Testis (tissue), 2 donors: ENCODE data around the gene GFOD1.

Source experiments
- POLR2A ChIP-seq: fragments of 450-650 bp; IDR thresholded peaks from one replicate; pipeline ENCODE4 v1.6.1; 2017; ENCODE audit warnings: antibody characterized with exemption, mild to moderate bottlenecking, moderate library complexity
- TF ChIP-seq, protein P1 (sequence below), 3 experiments: fragments of 450-650 bp in 2 of 3; fragments of 200-600 bp in 1 of 3; sonication (generic) in 1 of 3; IDR thresholded peaks; one replicate each; pipeline ENCODE4 v1.5.1; 2016 to 2019; ENCODE audit warnings: antibody characterized with exemption in 3 of 3, mild to moderate bottlenecking in 2 of 3, moderate library complexity in 1 of 3

DNA sequence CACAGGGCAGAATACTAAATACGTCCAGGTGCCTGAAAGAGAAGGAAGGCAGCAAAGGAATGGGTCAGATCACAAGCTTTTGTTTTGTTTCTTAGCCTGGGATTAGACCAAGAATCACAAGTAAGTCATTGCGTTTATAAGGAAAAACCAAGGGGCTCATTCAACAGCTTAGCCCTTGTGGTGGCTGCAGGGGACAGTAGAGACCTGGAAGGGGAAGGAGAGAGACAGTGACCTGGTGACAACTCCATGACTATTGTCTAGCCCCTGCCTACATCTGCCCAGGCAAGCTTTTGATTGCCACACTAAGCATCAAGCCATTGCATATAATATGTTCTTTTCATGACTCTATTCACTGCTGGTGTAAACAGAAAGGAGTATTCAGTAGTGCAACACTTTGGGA is 128.9 kb downstream of the GFOD1 start:
- no peak for TF ChIP-seq POLR2A
- TF ChIP-seq, protein P1, sequence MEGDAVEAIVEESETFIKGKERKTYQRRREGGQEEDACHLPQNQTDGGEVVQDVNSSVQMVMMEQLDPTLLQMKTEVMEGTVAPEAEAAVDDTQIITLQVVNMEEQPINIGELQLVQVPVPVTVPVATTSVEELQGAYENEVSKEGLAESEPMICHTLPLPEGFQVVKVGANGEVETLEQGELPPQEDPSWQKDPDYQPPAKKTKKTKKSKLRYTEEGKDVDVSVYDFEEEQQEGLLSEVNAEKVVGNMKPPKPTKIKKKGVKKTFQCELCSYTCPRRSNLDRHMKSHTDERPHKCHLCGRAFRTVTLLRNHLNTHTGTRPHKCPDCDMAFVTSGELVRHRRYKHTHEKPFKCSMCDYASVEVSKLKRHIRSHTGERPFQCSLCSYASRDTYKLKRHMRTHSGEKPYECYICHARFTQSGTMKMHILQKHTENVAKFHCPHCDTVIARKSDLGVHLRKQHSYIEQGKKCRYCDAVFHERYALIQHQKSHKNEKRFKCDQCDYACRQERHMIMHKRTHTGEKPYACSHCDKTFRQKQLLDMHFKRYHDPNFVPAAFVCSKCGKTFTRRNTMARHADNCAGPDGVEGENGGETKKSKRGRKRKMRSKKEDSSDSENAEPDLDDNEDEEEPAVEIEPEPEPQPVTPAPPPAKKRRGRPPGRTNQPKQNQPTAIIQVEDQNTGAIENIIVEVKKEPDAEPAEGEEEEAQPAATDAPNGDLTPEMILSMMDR (IDR thresholded peaks at IDR 0.05), result no peak
